Uterus (tissue), 2 donors: Measurements from ENCODE around the gene ZNF407.

Experiments used
- CTCF ChIP-seq, 4 experiments: fragments of 200-600 bp in 2 of 4; fragments of 450-650 bp in 2 of 4; sonication (generic) in 2 of 4; IDR thresholded peaks; one replicate each; pipeline ENCODE4 v1.5.1; 2016 to 2019; ENCODE audit warnings: antibody characterized with exemption in 4 of 4, mild to moderate bottlenecking in 2 of 4, moderate library complexity in 1 of 4
- POLR2A ChIP-seq, 2 donors: fragments of 450-650 bp; IDR thresholded peaks; one replicate each; pipeline ENCODE4 v1.6.1; 2016; ENCODE audit warnings: antibody characterized with exemption in 2 of 2, mild to moderate bottlenecking in 1 of 2, moderate library complexity in 1 of 2

- TF ChIP-seq CTCF (IDR thresholded peaks at IDR 0.05) (peak; percentile 34 to 53 (median 42)), POLR2A (IDR thresholded peaks at IDR 0.05) (no peak)
Observed at GRCh38 chr18:74652392-74652988, 54.8 kb downstream of the ZNF407 start.
